GM19467 (cell line): ENCODE measurements around the gene ATXN7L3.
"Not testable (repeated sequence)": the region's sequence is repeated elsewhere in the genome, so short reads cannot be mapped to it uniquely, and the experiment has no call there.

Experiments used
- ATAC-seq: cut with Tn5 transposase; IDR thresholded peaks from one replicate; pipeline ENCODE4 v1.9.1; 2021; ENCODE audit warnings: mild to moderate bottlenecking, moderate library complexity; ENCODE audit not compliant: unreplicated experiment

Gene ATXN7L3, protein sequence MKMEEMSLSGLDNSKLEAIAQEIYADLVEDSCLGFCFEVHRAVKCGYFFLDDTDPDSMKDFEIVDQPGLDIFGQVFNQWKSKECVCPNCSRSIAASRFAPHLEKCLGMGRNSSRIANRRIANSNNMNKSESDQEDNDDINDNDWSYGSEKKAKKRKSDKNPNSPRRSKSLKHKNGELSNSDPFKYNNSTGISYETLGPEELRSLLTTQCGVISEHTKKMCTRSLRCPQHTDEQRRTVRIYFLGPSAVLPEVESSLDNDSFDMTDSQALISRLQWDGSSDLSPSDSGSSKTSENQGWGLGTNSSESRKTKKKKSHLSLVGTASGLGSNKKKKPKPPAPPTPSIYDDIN

DNA sequence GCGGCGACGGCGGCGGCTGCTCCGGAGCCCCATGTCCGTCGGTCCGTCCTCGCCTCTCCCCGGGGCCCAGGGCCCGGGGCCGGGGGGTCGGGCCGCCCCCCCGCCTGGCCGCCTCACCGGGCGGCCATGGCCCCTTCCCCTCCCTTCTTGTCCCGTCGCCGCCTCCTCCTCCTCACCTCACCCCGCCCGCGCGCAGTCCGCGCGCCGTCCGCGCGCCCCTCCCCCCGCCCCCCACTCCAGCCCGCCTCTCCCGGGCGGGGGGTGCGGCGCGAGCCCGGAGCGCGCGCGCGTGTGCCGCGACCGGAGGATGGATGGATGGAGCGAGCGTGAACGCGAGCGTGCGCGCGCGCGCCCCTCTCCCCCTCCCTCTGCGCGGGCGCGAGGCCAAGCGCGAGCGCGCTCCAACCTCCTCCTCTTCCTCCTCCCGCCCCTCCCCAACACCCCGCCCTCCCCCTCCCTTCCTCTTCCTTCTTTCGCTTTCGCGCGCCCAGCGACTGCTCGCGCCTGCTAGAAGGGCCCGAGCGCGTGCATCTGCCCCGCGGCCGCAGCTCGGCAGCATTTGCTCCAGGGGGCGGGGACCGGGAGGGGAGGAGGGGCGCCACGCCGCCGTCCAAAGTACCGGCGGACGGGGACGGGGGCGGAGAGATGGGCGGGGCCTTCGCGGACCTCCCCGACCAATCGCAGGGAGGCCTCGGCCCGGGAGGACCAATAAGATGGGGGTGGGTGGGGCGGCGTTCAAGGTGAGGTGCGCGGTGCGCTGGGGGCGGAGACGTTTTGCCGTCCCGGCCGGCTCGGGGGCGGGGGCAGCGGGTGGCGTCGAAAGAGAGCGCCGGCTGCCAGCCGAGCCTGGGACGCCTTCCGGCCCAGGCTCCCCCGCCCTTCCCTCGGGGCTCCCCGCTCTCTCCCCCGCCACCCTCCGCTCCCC lies at the start of gene ATXN7L3:
TSS of gene ATXN7L3 (minus strand) at position 332 of the 925 bp plus-strand sequence. CDS start 1,814 bp downstream, outside the sequence.
- peak; percentile 53 for ATAC-seq

DNA sequence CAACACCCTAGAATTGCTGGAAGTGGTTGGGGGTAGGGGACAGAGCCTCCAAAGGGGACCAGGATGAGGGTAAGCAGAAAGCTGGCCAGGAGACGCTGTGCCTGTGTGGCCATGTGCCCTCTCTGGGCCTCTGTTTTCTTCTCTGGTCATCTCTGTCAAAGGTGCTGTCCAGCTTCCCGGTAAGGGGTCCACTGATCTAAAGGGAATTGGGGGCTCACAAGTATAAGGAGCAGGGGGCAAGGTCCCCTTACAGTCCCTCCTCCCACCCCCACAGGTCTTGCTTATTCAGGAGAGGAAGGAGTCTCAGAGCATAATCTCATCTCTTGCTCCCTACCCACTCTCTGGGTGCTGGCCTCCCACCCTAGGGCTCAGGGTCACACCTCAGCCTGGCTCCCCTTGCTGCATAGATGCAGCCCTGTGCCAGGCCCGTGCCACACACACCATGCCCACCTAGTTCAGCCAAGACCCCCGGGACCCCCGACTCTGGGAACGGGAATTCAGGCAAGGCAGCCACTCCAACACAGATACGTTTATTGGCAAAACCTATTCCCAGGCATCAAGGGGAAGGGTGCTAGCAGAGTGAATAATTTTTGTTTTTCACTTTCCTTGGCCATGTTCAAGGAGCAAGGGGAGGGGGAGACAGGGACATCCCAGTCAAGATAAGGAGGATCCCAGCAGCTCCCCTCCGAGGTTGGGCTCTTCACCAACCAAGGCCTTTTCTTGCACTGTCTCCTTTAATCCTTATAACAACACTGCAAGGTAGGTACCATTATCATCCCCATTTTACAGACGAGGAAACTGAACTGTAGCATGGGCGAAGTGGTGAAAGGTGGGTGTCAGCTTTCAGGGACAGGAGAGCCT lies 48.4 kb upstream of the ATXN7L3 start:
- no peak for ATAC-seq

GRCh38 chr17:44247440-44247841 lies 47.8 kb upstream of the ATXN7L3 start:
- no peak for ATAC-seq

DNA sequence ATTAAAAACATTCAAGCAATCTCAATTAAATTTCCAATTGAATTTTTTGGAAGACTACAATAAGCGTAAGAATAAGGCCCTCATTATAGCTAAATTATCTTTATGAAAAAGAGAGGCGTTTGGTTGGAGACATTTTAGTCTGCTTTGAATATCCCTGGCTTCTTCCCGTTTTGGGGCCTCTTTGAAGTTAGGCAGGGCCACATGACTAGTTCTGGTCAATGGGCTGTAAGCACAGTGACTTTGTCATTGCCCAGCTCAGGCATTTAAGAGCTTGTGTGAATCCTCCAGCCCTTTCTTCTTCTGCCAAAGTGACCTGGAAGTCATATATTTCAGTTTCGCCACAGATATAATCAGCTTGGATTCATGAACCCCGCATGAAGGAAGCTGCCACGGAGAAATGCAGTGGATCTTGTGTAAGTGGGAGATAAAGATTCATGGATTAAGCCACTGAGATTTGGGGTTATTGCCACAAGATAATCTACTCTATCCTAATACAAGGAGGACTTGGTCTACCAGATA lies 41.5 kb upstream of the ATXN7L3 start:
- ATAC-seq, result no peak

GRCh38 chr17:44237886-44238285 lies 38.2 kb upstream of the ATXN7L3 start:
- not testable (repeated sequence) for ATAC-seq

GRCh38 chr17:44236444-44236991 lies 36.8 kb upstream of the ATXN7L3 start:
- ATAC-seq, result no peak

GRCh38 chr17:44235583-44235936 lies 35.9 kb upstream of the ATXN7L3 start:
- no peak for ATAC-seq

DNA sequence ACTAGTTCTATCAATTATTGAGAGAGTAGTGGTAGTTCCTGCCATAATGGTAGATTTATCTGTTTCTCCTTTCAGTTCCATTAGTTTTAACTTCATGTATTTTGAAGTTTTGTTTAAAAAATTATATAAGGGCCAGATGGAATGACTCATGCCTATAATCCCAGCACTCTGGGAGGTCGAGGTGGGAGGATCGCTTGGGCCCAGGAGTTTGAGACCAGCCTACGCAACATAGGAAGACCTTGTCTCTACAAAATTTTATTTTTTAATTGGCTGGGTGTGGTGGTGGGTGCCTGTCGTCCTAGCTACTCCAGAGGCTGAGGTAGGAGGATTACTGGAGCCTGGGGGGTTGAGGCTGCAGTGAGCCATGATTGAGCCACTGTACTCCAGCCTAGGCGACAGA lies 33.9 kb upstream of the ATXN7L3 start:
- no peak for ATAC-seq

DNA sequence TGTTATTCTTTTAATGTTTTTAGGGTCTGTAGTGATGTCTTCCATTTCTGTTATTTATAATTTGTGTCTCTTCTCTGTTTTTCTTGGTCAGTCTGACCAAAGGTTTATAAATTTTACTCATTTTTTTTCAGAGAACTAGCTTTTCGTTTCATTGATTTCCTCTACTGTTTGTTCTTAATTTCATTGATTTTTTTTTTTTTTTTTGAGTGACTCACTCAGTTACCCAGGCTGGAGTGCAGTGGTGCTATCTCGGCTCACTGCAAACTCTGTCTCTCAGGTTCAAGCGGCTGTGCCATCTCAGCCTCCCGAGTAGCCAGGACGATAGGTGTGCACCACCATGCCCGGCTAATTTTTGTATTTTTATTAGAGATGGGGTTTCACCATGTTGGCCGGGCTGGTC lies 32.4 kb upstream of the ATXN7L3 start:
- no peak for ATAC-seq

DNA sequence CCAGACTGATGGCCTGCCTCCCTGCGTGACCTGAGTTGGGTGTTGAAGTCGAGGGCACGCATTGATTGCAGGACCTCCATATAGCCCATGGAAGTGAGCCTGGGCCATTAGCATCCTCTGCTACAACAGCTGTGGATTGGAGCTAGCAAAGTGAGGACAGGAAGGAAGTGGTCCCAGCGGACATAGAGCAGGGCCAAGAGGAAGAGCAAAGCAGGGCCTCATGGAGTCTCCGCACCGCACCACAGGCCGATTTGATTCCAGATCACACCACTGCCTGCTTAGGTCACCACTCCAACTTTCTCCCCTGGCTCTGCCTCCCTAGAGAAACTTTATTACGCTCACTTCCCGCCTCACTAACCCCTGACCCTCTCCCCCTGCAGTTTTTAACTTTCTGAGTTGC lies 30.5 kb upstream of the ATXN7L3 start:
- ATAC-seq, result no peak

GRCh38 chr17:44229090-44229489 lies 29.4 kb upstream of the ATXN7L3 start:
- no peak for ATAC-seq

DNA sequence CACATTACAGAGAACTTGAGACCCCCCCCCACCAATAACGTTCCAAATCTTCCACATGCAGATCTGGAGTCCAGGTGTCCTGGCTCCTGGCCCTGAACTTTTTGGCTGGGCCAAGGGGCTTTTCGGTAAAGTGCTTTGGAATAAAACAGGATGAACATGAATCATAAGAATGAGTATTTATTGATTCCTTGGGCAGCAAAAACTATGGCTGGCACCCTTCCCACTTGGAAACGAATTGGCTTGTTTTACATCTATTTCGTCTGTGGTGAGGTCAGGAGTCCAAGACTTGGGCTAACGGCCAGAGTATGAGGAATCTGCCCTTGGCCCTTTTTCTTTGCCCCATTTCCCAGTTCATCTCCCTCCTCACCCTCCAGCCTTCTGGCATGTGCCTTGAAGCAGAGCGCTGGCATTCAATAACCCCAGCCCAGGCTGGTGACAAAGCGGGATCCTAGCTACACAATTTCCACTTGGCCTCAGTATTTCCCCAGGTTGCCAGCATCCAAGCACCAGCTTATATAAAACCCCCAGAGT lies 23.9 kb upstream of the ATXN7L3 start:
- no peak for ATAC-seq

DNA sequence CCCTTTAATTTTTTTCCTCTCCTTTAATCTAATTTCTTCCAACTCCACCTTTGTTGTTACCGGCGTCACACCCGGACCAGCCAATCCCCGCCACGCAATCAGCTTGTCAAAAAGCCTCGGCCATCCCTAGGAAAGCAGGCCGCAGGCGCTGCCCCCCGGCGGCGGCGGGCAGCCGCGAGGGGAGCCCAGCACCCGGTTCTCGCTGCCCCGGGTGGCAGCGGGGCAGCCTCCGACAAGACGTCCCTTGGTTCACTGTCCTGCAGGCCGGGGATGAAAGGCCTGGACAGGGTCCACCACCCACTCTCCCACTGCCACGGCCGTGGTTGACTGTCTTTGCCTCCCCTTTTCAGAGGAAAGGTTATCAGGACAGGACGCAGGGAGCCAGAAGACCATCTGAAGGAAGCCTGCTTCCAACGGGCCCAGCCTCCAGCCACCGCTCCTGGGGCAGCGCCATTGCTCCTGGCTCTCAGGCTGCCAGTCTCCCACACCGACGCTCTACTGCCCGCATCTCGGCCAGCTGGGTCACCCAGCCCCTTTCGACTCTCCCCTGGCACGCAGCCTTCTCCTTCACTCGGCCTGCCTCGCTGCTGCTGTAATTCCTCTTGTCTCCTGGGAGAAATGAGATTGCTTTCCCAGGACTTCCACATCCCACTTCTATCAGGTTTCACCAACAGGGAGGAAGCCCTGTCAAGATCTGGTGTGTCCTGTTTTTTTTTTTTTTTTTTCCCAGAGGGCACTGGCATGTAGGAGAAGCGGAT lies 22.6 kb upstream of the ATXN7L3 start:
- no peak for ATAC-seq

DNA sequence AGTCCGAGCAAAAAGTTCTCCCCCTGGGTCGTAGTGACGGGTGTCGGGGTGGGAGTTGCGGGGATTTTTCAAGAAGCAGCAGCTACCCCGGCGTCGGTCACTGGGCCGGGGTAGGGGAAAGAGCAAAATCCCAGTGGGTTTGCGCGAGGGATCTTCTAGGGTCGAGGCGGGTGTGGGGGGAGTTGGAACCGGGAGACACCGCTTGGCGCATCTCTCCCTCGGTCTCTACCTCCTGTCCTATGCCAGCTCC lies 22.1 kb upstream of the ATXN7L3 start:
- no peak for ATAC-seq

GRCh38 chr17:44221084-44221861 lies 21.6 kb upstream of the ATXN7L3 start:
- no peak for ATAC-seq

GRCh38 chr17:44220213-44221083 lies 20.8 kb upstream of the ATXN7L3 start:
- ATAC-seq, result peak; percentile 2

DNA sequence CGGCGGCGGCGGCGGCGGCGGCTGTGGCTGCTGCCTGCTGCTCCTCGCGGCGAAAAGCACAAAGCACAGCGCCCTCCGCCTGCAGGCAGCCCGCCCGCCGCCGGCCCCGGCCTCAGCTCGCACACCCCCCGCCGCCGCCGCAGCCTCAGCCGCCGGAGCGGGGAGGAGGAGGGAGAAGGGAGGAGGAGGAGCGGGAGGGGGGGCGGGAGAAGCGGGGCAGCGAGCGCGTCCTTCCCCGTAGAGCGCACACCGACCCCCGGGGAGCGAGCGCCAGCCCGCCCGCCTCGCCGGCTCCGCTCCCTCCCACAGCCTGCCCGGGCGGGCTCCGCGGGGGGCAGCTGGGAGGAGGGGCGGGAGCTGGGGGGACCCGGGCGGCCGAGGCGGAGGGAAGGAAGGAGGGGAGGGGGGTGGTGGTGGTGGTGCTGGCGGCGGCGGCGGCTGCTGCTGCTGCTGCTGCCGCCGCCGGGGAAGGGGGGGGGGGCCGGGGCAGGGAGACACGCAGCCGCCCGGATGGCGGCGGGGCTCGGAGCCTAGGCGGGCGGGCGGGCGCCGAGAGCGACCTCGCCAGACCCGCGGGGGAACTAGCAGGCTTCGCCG lies 20.0 kb upstream of the ATXN7L3 start, which contains the start of gene UBTF:
TSS of gene UBTF (minus strand) at position 60 of the 597 bp plus-strand sequence. CDS start 1,446 bp downstream, outside the sequence.
- ATAC-seq, result peak; percentile 5
